ENCODE results near the gene DHX15. TPM values are rescaled to one million over a fixed set of nuclear protein-coding genes. Genes with fewer than 3 reads are reported as not detected.

The DHX15 gene
- total and polyA plus RNA-seq, 5 donors = 37.8 to 78.6 (median 64.1) TPM

DNA sequence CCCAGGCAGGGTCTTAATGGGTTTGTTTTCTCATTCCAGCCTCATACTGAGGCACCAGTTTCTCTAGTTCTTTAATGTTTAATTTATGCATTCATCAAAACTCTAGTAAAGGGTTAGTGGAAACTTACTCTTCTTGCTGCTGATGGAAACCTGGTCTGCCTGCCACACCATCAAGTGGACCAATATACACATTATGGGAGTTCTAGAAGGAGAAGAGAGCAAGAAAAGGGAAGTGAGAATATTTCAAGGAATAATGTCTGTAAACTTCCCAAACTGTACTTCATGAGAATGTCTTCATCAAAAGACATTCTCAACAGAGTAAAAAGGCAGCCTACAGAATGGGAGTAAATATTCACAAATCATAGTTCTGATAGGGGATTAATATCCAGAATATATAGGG lies 20.9 kb upstream of the DHX15 start:
- ATAC-seq (no peak), DNase-seq (no peak)
- intact Hi-C loops (cut with DNase I) = no loop called here
- no peaks in the 10 kb centered on the region for H3K27me3 ChIP-seq (ENCODE audit: control insufficient read depth, insufficient read depth)
- H3K4me1 ChIP-seq (ENCODE audit: control insufficient read depth, insufficient read depth, low read length) = no peaks in the 10 kb centered on the region
- no peaks in the 10 kb centered on the region for H3K9me3 ChIP-seq (ENCODE audit: control insufficient read depth, low read length)
- no peak overlapping the region for H3K27ac ChIP-seq (ENCODE audit: low read length)
- H3K4me3 ChIP-seq (ENCODE audit: low read length) = no peak overlapping the region

DNA sequence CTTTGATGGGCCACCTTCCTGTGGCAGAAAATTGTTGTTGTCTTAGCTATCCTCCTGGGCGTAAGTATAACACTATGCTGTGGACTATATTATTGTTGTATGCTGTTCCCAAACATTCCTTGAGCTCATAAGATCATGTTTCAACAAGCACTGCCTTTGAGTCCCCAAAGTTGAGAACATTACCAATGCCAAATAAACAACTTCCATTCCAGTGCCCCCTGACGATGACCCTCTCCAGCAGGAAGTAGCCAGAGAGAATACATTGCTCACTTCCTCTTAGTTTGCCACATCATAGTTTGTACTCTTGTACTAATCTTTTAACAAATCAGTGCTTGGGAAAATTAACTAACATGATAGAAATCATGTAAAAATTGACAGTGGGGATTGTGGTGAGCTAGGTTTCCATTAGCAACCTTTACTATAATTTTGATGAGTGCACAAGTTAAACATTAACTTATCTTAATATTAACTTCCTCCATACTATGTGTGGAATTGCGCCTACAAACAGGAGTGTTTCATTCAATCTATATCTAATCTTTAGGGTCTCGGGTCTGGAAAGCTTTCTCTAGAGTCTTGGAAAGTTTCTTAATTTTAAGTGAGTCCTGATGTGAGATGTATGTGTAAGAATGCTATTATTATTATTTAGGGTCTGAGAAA lies 20.3 kb upstream of the DHX15 start:
- ATAC-seq (no peak), DNase-seq (no peak)
- Histone ChIP-seq H3K4me1 (ENCODE audit: control insufficient read depth, insufficient read depth, low read length) (no peaks in the 10 kb centered on the region), H3K27me3 (ENCODE audit: control insufficient read depth, insufficient read depth) (no peaks in the 10 kb centered on the region), H3K9me3 (ENCODE audit: control insufficient read depth, low read length) (no peaks in the 10 kb centered on the region), H3K27ac (ENCODE audit: low read length) (no peak overlapping the region), H3K4me3 (ENCODE audit: low read length) (no peak overlapping the region)
- WGBS = 71% methylated on average over 4 of the region's 4 CpGs
- intact Hi-C loops (cut with DNase I) = no loop called here

DNA sequence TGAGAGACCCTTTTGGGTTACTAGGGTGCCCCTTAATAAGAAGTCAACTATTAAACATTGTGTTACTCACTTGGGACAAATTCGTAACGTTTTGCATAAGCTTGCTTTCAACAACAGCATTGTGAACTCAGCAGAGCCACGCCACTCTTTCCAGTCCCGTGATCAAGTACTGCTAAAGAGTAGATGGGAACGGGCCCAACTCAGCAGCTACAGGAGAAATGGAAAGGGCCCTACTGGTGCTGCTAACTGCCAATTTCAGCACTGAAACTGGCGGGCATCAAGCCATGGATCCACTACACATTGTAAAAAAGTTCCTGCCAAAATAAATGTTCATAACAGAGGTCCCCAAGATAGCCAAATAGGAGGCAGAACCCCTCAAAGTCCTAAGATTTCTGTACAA lies 19.0 kb upstream of the DHX15 start:
- ATAC-seq (peak; percentile 81 to 87), DNase-seq (peak in 2 of 3 donors; percentile 55 to 84)
- H3K27ac ChIP-seq (ENCODE audit: low read length) = no peak overlapping the region
- H3K9me3 ChIP-seq (ENCODE audit: control insufficient read depth, low read length) = no peaks in the 10 kb centered on the region
- no peak overlapping the region for H3K4me3 ChIP-seq (ENCODE audit: low read length)
- intact Hi-C loops (cut with DNase I) = no loop called here
- no peaks in the 10 kb centered on the region for H3K4me1 ChIP-seq (ENCODE audit: control insufficient read depth, insufficient read depth, low read length)
- no peaks in the 10 kb centered on the region for H3K27me3 ChIP-seq (ENCODE audit: control insufficient read depth, insufficient read depth)
- WGBS = 51% methylated on average over 6 of the region's 6 CpGs

DNA sequence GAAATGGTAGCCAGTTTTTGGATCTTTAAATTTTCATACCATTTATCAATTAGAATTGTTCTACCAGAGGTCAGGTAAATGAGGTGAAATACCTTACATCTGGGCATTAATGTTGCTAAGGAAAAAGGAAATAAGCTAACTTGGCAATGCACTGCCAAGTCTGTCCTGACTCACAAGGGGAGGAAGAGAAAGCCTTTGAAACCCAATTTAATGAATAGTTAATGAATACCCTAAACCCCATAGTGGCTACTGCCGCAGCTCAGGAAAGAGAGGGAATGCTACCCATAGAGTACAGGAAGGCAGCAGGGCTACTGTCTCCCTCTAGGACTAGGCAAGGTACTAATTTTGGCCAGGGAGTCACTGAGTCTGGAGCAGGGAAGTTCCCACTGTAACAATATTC lies 16.8 kb upstream of the DHX15 start:
- Histone ChIP-seq H3K9me3 (ENCODE audit: control insufficient read depth, low read length) (no peaks in the 10 kb centered on the region), H3K27me3 (ENCODE audit: control insufficient read depth, insufficient read depth) (no peaks in the 10 kb centered on the region), H3K27ac (ENCODE audit: low read length) (no peak overlapping the region), H3K4me1 (ENCODE audit: control insufficient read depth, insufficient read depth, low read length) (no peaks in the 10 kb centered on the region), H3K4me3 (ENCODE audit: low read length) (no peak overlapping the region)
- ATAC-seq = no peak
- 85% methylated on average over 1 of the region's 1 CpG for WGBS
- intact Hi-C loops (cut with DNase I) = no loop called here
- DNase-seq = no peak

DNA sequence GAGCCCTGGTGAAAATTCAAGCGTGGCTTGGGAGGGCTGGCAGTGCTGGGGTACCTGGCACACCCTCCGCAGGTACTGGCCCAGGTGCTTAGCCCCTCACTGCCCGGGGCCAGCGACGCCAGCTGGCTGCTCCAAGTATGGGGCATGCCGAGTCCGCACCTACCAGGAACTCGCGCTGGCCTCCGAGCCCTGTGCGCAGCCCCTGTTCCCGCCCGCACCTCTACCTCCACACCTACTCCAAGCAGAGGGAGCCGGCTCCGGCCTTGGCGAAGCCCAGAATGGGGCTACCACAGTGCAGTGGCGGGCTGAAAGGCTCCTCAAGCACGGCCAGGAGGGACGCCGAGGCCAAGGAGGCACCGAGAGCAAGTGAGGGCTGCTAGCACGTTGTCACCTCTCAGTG lies 14.9 kb upstream of the DHX15 start:
- ATAC-seq (no peak), DNase-seq (peak in 1 of 3 donors; percentile 53)
- H3K4me3 ChIP-seq (ENCODE audit: low read length) = no peak overlapping the region
- no peaks in the 10 kb centered on the region for H3K4me1 ChIP-seq (ENCODE audit: control insufficient read depth, insufficient read depth, low read length)
- no peaks in the 10 kb centered on the region for H3K9me3 ChIP-seq (ENCODE audit: control insufficient read depth, low read length)
- intact Hi-C loops (cut with DNase I) = no loop called here
- no peaks in the 10 kb centered on the region for H3K27me3 ChIP-seq (ENCODE audit: control insufficient read depth, insufficient read depth)
- no peak overlapping the region for H3K27ac ChIP-seq (ENCODE audit: low read length)
- WGBS = 91% methylated on average over 22 of the region's 22 CpGs

DNA sequence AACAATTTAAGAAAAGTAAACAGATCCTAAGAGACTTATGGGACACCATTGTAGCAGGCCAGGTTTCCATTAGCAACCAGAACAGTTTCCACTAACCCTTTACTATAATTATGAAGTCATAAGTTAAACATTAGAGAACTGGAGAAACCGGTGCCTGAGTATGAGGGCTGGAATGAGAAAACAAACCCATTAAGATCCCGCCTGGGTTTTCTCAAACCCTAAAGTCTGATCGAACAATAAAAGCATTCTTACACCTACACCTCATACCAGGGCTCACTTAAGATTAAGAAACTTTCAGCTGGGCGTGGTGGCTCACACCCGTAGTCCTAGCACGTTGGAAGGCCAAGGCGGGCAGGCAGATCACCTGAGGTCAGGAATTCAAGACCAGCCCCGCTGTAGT lies 13.7 kb upstream of the DHX15 start:
- 89% methylated on average over 8 of the region's 8 CpGs for WGBS
- no peaks in the 10 kb centered on the region for H3K4me1 ChIP-seq (ENCODE audit: control insufficient read depth, insufficient read depth, low read length)
- no peaks in the 10 kb centered on the region for H3K27me3 ChIP-seq (ENCODE audit: control insufficient read depth, insufficient read depth)
- no peak overlapping the region for H3K27ac ChIP-seq (ENCODE audit: low read length)
- intact Hi-C loops (cut with DNase I) = no loop called here
- no peak for ATAC-seq
- DNase-seq = no peak
- H3K4me3 ChIP-seq (ENCODE audit: low read length) = no peak overlapping the region
- no peaks in the 10 kb centered on the region for H3K9me3 ChIP-seq (ENCODE audit: control insufficient read depth, low read length)

DNA sequence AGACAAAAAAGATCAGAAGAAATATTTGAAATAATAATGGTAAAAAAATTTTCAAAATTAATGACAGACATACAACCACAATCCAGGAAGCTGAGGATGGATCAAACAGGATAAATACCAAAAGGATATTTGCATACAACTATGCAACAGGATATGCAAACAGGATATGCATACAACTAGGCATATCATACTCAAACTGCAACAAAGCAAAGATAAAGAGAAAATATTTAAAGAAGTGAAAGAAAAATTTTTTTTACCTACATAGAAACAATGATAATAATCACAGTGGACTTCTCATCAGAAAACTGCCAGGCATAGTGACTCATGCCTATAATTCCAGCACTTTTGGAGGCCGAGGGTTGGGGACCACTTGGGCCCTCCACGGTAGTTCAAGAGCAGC lies 11.3 kb upstream of the DHX15 start:
- 82% methylated on average over 2 of the region's 2 CpGs for WGBS
- Histone ChIP-seq H3K4me3 (ENCODE audit: low read length) (no peak overlapping the region), H3K27ac (ENCODE audit: low read length) (no peak overlapping the region), H3K4me1 (ENCODE audit: control insufficient read depth, insufficient read depth, low read length) (no peaks in the 10 kb centered on the region), H3K9me3 (ENCODE audit: control insufficient read depth, low read length) (no peaks in the 10 kb centered on the region), H3K27me3 (ENCODE audit: control insufficient read depth, insufficient read depth) (no peaks in the 10 kb centered on the region)
- intact Hi-C loops (cut with DNase I) = no loop called here
- ATAC-seq (no peak), DNase-seq (no peak)

DNA sequence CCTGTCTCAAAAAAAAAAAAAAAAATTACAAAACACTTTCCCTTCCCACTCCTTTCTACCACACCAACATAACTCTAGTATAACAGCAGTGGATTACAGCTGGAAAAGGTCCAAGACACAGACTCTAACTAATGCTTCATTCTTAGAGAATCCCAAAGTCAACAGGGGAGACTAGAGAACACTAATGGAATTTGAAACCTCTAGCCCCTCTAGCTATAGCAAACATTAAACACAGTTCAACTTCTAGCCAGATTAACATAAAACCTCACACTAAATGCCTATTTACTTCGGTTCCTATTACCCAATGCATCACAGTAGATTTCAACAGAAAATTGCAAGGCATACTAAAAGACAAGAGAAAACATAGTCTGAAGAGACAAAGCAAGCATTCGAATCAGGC lies 10.5 kb upstream of the DHX15 start:
- Histone ChIP-seq H3K27me3 (ENCODE audit: control insufficient read depth, insufficient read depth) (no peaks in the 10 kb centered on the region), H3K27ac (ENCODE audit: low read length) (no peak overlapping the region), H3K4me1 (ENCODE audit: control insufficient read depth, insufficient read depth, low read length) (no peaks in the 10 kb centered on the region), H3K4me3 (ENCODE audit: low read length) (no peak overlapping the region), H3K9me3 (ENCODE audit: control insufficient read depth, low read length) (no peaks in the 10 kb centered on the region)
- no peak for ATAC-seq
- no peak for DNase-seq
- 75% methylated on average over 2 of the region's 2 CpGs for WGBS
- intact Hi-C loops (cut with DNase I) = no loop called here

DNA sequence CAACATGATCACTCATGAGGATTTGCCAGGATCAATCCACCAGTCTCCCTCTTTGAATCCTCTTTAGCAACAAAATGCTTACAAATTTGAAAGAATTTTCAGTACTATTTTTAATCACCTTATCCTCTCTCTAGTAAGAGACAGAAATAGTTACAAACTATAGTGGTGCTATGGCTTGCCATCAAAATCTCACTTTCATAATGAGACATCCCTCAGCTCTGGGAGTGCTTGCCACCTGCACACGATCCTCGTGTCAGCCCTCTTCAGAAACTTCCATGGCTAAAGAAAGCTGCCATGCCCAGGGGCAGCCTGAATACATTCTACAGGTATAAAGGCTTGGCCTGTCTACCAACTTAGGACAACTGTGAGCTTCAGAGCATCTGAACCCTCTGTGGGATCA lies 5.1 kb upstream of the DHX15 start:
- intact Hi-C loops (cut with DNase I) = no loop called here
- Histone ChIP-seq H3K4me3 (ENCODE audit: low read length) (no peak overlapping the region), H3K27ac (ENCODE audit: low read length) (no peak overlapping the region), H3K4me1 (ENCODE audit: control insufficient read depth, insufficient read depth, low read length) (no peaks in the 10 kb centered on the region), H3K9me3 (ENCODE audit: control insufficient read depth, low read length) (no peaks in the 10 kb centered on the region), H3K27me3 (ENCODE audit: control insufficient read depth, insufficient read depth) (no peaks in the 10 kb centered on the region)
- ATAC-seq = no peak
- 56% methylated on average over 2 of the region's 2 CpGs for WGBS
- DNase-seq = no peak

DNA sequence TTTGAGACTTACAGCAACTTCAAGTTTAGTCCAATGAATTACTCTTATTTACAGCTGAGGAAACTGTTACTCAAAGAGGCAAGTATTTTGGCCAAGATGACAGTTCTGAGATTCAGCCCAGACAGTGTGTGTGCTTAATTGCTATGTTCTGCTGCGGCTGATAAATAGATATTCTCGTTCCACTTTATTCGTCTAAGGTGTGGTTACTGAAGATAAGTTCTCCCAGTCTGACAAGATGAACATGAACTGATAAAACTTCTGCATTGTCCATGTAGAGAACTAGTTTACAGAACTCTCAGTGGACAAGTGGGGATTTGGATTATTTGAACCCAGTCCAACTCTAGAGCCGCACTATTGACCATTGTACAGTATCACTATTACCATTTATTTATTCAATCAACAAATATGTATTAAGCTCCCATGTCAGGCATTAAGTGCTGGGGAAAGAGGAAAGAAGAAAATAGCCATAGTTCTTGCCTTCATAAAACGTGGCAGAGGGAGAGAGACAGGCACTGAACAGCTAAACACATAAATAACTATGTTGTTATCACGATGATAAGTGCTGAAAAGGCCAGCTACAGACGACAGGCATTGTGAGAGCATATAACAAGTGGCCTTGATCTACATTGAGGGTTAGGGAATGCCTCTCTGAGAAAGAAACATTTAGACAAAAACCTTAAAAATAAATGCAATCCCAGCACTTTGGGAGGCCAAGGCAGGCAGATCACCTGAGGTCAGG lies 4.0 kb upstream of the DHX15 start:
- no peak for DNase-seq
- H3K4me3 ChIP-seq (ENCODE audit: low read length) = no peak overlapping the region
- no peaks in the 10 kb centered on the region for H3K4me1 ChIP-seq (ENCODE audit: control insufficient read depth, insufficient read depth, low read length)
- no peak overlapping the region for H3K27ac ChIP-seq (ENCODE audit: low read length)
- 50% methylated on average over 7 of the region's 7 CpGs for WGBS
- intact Hi-C loops (cut with DNase I) = no loop called here
- no peaks in the 10 kb centered on the region for H3K27me3 ChIP-seq (ENCODE audit: control insufficient read depth, insufficient read depth)
- no peak for ATAC-seq
- no peaks in the 10 kb centered on the region for H3K9me3 ChIP-seq (ENCODE audit: control insufficient read depth, low read length)

DNA sequence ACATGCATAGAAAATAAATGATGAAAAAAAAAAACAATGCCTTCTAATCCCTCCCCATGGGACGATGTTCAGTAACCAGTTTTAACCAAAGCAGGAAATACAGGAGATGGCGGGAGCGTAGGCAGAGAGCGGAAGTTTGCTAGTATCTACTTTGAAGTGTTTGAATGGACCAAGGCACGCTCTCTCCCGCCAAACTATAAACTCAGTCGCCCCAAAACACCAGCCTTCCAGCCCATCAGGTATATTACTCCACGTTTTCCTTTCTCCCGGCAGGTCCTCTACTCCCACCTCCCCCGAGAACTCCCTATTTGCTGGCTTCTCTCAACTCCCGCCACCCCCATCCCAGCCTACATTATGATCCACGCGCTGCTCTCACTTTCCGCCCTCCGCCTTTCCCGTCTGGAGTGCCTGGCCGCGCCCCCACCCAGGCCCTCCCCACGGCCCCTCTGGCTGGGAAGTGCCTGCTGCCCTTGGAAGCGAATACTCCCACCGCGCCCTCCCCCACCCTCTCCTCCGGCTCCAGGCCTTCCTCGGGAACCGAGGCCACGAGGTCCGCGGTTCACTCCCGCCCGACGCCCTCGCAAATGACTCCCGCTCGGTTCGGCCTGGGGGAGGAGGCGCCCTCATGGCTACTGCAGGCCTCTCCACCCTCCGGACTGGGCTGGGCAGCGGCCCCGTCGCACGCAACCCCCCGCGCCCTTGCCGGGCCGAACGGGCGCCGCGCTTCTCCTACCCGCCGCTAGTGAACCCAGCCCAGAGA lies 723 bp downstream of the DHX15 start:
- intact Hi-C loops (cut with DNase I) = no loop called here
- WGBS = under 1% methylated on average over 51 of the region's 51 CpGs
- no peaks in the 10 kb centered on the region for H3K9me3 ChIP-seq (ENCODE audit: control insufficient read depth, low read length)
- no peaks in the 10 kb centered on the region for H3K4me1 ChIP-seq (ENCODE audit: control insufficient read depth, insufficient read depth, low read length)
- H3K27me3 ChIP-seq (ENCODE audit: control insufficient read depth, insufficient read depth) = no peaks in the 10 kb centered on the region
- ATAC-seq = peak; percentile 64 to 88
- peak overlapping the region; percentile 80 for H3K4me3 ChIP-seq (ENCODE audit: low read length)
- H3K27ac ChIP-seq (ENCODE audit: low read length) = peak overlapping the region; percentile 90
- peak; percentile 76 to 86 (median 84) for DNase-seq

All from right cardiac atrium (tissue), 5 donors.